Activated CD4-positive, alpha-beta T cell treated with anti-CD3 and anti-CD28 coated beads for 4 hours (primary cell): ENCODE measurements around the gene AUTS2.
"Not testable (repeated sequence)": the region's sequence is repeated elsewhere in the genome, so short reads cannot be mapped to it uniquely, and the experiment has no call there.

Experiments used
- DNase-seq, 2 donors: peaks; one replicate each; pipeline ENCODE4 v3.0.0-alpha.2; 2020

AUTS2 gene

GRCh38 chr7:70787771-70788170, 1189.5 kb downstream of the AUTS2 start:
- no peak for DNase-seq

GRCh38 chr7:70788276-70788675, 1190.0 kb downstream of the AUTS2 start:
- DNase-seq: peak in 1 of 2 donors; percentile 11

GRCh38 chr7:70789481-70790214, 1191.4 kb downstream of the AUTS2 start:
- no peak for DNase-seq

- no peak for DNase-seq
Measured at GRCh38 chr7:70790215-70791073, 1192.2 kb downstream of the AUTS2 start.

GRCh38 chr7:70791341-70791740, 1193.1 kb downstream of the AUTS2 start:
- no peak for DNase-seq

- no peak for DNase-seq
Measured at GRCh38 chr7:70793060-70793459, 1194.8 kb downstream of the AUTS2 start.

- no peak for DNase-seq
Measured at GRCh38 chr7:70793821-70794220, 1195.5 kb downstream of the AUTS2 start.

- no peak for DNase-seq
Measured at GRCh38 chr7:70794962-70795361, 1196.7 kb downstream of the AUTS2 start.

GRCh38 chr7:70795948-70796347, 1197.7 kb downstream of the AUTS2 start:
- no peak for DNase-seq

GRCh38 chr7:70797109-70797514, 1198.8 kb downstream of the AUTS2 start:
- no peak for DNase-seq

- DNase-seq: no peak
Measured at GRCh38 chr7:70799841-70800405, 1201.6 kb downstream of the AUTS2 start.

- no peak for DNase-seq
Measured at GRCh38 chr7:70805360-70805759, 1207.1 kb downstream of the AUTS2 start.

- no peak for DNase-seq
Measured at GRCh38 chr7:70807650-70808049, 1209.4 kb downstream of the AUTS2 start.

GRCh38 chr7:70808876-70809275, 1210.6 kb downstream of the AUTS2 start:
- no peak for DNase-seq

- no peak for DNase-seq
Measured at GRCh38 chr7:70810558-70811139, 1212.4 kb downstream of the AUTS2 start.

GRCh38 chr7:70812511-70812910, 1214.2 kb downstream of the AUTS2 start:
- no peak for DNase-seq

- not testable (repeated sequence) for DNase-seq
Measured at GRCh38 chr7:70822490-70822889, 1224.2 kb downstream of the AUTS2 start.

- peak; percentile 14 to 51 for DNase-seq
Measured at GRCh38 chr7:70829221-70830059, 1231.2 kb downstream of the AUTS2 start.

- DNase-seq: no peak
Measured at GRCh38 chr7:70830060-70830395, 1231.8 kb downstream of the AUTS2 start.

- DNase-seq: no peak
Measured at GRCh38 chr7:70830426-70830825, 1232.2 kb downstream of the AUTS2 start.

GRCh38 chr7:70833726-70834125, 1235.5 kb downstream of the AUTS2 start:
- no peak for DNase-seq

GRCh38 chr7:70834424-70834823, 1236.1 kb downstream of the AUTS2 start:
- no peak for DNase-seq

- no peak for DNase-seq
Measured at GRCh38 chr7:70835658-70836057, 1237.4 kb downstream of the AUTS2 start.
